ENCODE data around the gene RIN3.

DNA sequence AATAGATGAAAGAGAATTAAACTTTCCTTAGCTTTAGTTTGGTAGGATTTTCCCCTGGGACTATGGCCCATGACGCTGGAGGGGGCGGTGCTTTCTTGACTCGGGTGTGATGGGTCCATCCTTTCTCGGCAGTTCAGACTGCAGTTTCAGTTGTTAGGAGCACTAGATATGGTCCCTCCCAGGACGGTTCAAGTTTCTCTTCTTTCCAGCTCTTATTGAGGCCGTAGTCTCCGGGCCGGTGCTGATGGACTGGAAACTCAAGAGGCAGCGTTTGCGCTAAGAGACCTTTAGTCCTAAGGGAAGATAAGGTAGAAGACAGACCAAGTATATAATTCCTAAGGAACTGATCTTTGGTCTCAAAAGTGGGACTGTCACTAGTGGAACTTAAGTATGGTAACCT, 111.2 kb downstream of the RIN3 start:
- TF ChIP-seq, protein P1, sequence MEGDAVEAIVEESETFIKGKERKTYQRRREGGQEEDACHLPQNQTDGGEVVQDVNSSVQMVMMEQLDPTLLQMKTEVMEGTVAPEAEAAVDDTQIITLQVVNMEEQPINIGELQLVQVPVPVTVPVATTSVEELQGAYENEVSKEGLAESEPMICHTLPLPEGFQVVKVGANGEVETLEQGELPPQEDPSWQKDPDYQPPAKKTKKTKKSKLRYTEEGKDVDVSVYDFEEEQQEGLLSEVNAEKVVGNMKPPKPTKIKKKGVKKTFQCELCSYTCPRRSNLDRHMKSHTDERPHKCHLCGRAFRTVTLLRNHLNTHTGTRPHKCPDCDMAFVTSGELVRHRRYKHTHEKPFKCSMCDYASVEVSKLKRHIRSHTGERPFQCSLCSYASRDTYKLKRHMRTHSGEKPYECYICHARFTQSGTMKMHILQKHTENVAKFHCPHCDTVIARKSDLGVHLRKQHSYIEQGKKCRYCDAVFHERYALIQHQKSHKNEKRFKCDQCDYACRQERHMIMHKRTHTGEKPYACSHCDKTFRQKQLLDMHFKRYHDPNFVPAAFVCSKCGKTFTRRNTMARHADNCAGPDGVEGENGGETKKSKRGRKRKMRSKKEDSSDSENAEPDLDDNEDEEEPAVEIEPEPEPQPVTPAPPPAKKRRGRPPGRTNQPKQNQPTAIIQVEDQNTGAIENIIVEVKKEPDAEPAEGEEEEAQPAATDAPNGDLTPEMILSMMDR (IDR thresholded peaks at IDR 0.05) = no peak
- TF ChIP-seq POLR2A (IDR thresholded peaks at IDR 0.05) = no peak

All from testis (tissue), 2 donors.